ENCODE data around the gene SELPLG.
"Not testable (repeated sequence)": the region's sequence is repeated elsewhere in the genome, so short reads cannot be mapped to it uniquely, and the experiment has no call there.

Gene SELPLG

GRCh38 chr12:108655812-108656175, 22.1 kb upstream of the SELPLG start:
- DNase-seq, result not testable (repeated sequence)

GRCh38 chr12:108654622-108655021, 20.9 kb upstream of the SELPLG start:
- not testable (repeated sequence) for DNase-seq

GRCh38 chr12:108653922-108654321, 20.2 kb upstream of the SELPLG start:
- DNase-seq, result no peak

- DNase-seq, result no peak
These were observed 19.4 kb upstream of the SELPLG start for GRCh38 chr12:108653082-108653516.

GRCh38 chr12:108650083-108650482, 16.4 kb upstream of the SELPLG start:
- DNase-seq, result no peak

- DNase-seq, result no peak
These were observed 16.0 kb upstream of the SELPLG start for GRCh38 chr12:108649669-108650068.

GRCh38 chr12:108649126-108649525, 15.4 kb upstream of the SELPLG start:
- no peak for DNase-seq

- no peak for DNase-seq
These were observed 14.7 kb upstream of the SELPLG start for GRCh38 chr12:108648371-108648770.

GRCh38 chr12:108647585-108648287, 14.0 kb upstream of the SELPLG start:
- no peak for DNase-seq

GRCh38 chr12:108646600-108647579, 13.2 kb upstream of the SELPLG start:
- no peak for DNase-seq

- DNase-seq, result no peak
These were observed 12.2 kb upstream of the SELPLG start for GRCh38 chr12:108645686-108646599.

- DNase-seq, result no peak
These were observed 11.1 kb upstream of the SELPLG start for GRCh38 chr12:108644811-108645120.

GRCh38 chr12:108643941-108644810, 10.5 kb upstream of the SELPLG start:
- DNase-seq, result no peak

- no peak for DNase-seq
These were observed 9.4 kb upstream of the SELPLG start for GRCh38 chr12:108642899-108643654.

- no peak for DNase-seq
These were observed 8.7 kb upstream of the SELPLG start for GRCh38 chr12:108642269-108642870.

GRCh38 chr12:108641446-108642268, 8.0 kb upstream of the SELPLG start:
- no peak for DNase-seq

GRCh38 chr12:108640802-108641445, 7.2 kb upstream of the SELPLG start:
- DNase-seq, result no peak

- DNase-seq, result no peak
These were observed 5.5 kb upstream of the SELPLG start for GRCh38 chr12:108638997-108639822.

Measured in activated CD4-positive, CD25-positive, alpha-beta regulatory T cell treated with anti-CD3 and anti-CD28 coated beads, Interleukin-2, amount 50 U/mL, for 72 hours (primary cell).